Stimulated activated CD8-positive, alpha-beta memory T cell treated with anti-CD3 and anti-CD28 coated beads, Interleukin-7, amount 100 ng/mL, for 4 hours (primary cell): Measurements from ENCODE around the gene SRC.

ENCODE experiments used
- DNase-seq, 2 donors: peaks; one replicate each; pipeline ENCODE4 v3.0.0-alpha.2; 2020; ENCODE audit warnings: low read depth in 2 of 2

SRC gene

DNA sequence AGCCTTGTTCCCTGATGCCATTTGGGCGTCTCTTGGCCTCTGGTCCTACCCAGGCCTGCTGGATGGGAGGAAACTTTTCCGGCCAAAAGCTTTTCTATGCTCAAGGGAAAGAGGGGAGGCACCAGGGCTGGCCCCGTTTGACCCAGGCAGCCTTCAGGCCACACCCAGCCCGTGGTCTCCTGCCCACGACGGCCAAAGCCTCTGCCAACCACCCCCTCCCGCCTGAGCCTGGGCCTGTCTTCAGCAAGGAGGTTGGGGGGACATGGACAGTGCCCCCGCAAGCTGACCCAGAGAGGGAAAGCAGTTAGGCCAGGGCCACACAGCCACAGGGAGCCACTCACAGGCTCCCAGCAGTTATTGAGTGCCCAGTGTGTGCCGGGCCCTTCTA lies 49.5 kb downstream of the SRC start:
- no peak for DNase-seq

DNA sequence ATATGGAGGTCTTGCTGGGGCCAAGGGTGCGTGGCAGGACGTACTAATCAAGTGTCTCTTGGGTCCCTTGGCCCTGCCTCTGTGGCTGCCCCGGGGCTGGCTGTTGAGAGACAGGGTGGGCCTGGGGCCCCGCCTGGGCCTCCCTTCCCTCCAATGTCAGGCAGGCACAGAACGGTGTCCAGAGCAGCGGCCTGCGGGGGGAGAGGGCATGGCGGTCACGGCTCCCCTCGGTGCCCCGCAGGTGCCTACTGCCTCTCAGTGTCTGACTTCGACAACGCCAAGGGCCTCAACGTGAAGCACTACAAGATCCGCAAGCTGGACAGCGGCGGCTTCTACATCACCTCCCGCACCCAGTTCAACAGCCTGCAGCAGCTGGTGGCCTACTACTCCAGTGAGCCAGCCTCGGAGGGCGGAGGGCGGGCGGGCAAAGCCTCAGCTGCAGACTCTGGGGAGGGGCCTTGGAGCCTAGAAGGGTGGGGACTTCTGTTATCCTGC lies 50.0 kb downstream of the SRC start:
- no peak for DNase-seq

DNA sequence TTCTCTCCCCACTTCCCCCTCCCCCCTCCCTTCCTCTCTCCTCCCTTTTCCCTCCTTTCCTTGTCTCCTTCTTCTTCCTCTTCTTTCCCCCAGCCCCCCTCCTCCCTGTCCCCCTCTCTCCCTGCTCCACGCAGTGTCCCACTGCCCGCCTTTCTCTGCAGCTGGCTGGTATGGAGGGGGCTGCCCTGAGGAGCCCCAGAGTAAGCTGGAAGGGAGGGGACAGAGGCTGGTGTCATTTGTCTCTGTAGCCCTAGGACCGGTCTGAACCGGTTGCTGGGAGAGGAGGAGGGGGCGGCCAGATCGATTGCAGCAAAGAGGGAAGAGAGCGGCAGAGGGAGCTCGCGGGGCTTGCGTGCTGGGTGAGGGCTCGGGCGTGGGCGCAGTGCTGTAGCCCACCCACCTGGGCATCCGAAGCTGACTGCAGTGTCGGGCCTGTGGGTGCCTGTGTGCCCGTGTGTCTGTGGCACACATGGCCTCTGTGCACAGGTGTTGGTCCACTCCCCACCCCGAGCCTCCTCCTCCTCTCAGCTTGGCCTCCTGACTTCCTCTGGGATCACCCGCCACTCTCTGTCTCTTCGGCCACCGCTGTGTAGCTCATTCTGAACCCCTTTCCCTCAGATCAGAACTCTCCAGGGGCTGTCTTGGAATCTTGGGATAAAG lies 50.6 kb downstream of the SRC start:
- DNase-seq: no peak

DNA sequence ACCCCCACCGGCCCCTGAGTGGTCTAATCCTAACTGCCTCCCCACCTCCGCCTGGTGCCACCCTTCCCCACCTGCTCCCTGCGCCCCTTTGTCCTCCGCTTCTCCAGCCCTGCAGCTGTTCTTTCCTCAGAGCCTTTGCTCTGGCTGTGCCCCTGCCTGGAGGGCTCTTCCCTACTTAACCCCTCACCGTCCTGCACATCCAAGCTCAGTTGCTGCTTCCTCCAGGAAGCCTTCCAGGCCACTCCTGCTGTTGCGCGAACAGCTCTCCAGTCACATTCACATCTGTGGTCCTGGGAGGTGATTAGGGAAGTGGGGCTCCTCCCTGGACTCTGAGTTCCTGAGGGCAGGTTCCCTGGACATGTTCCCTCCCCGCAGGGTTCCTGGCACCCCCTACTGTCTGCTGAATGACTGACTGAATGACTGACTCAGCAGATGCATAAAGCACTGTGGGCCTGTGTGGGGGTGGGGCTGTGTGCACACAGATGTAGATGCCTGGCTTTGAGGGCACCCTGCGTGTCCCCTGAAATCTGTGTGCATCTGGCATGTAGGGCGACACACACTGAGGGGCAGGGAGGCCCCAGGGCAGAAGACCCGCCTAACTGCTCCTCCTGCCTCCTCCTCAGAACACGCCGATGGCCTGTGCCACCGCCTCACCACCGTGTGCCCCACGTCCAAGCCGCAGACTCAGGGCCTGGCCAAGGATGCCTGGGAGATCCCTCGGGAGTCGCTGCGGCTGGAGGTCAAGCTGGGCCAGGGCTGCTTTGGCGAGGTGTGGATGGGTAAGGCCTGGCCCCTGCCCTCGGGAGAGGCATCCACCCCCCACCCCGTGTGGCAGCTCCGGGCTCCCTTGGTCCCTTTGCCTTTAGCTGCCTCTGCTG lies 51.4 kb downstream of the SRC start:
- DNase-seq: no peak

DNA sequence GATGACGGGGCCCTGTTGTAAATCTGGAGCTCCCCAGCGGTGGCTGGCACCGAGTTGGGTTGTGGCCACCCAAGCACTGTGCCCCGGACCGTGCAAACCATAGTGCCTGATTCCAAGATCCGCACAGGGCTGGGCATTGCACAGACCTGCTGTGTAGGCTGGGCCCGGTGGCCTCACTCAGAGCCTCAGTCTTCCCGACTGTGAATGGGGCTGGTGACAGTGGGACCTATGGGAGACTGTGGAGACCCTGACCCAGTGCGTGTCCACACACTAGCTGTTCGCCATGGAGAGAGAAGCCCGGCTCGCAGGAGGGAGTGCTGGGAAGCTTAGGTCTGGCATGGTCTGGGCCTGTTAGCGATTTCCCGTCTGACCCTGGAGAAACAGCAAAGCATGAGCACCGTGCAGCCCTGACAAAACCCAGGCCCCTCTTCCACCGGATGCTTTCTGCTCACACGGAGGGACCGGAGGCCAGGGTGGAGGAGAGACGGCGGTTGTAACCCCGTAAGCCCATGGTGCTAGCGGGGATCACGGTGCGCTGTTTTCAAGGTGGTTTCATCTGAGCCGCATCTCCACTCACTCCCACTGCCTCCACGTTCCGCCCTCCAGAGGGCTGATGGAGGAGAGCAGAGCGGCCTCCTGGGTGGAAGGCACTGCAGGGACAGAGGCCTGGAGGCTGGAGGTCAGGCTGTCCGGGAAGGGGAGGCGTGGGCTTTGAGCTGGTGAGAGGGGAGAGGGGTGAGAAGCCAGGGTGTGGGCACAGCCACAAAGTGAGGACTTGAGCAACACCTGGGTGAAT lies 52.2 kb downstream of the SRC start:
- DNase-seq: no peak

DNA sequence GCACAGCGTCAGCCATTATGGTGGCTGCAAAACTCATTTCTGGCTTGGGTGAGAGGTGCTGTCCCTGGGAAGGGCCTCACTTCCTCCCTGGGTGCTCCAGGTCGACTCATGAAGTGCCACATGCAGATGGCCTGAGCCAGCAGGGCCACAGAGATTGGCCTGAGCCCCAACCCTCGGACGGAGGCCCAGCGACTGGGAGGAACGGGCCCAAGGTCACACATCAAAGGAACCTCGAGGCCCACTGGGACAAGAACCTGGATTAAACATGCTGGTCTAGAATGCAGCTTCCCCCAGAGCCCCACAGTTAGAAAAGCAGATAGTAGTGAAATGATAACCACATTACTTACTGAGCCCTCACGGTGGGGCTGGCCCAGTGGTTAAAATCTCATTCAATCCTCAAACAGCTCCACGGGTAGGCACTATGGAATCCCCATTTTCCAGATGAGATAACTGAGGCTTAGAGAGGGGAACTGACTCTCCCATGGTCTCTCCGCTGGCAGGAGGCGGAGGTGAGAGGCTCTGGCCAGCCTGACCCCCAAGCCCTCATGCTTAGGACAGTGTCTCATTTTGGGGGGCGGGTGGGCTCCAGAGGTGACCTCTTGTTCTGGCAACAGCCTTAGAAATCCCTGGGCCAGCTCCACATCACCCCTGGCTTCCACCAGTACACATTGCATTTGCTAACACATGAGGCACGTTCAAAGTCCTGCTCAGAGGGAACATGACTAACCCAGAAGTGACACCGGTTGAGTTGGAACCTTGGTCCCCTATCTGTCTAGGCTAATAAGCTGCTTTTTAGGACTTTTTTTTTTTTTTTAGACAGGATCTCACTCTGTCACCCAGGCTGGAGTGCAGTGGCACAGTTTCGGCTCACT lies 53.0 kb downstream of the SRC start:
- DNase-seq: no peak

DNA sequence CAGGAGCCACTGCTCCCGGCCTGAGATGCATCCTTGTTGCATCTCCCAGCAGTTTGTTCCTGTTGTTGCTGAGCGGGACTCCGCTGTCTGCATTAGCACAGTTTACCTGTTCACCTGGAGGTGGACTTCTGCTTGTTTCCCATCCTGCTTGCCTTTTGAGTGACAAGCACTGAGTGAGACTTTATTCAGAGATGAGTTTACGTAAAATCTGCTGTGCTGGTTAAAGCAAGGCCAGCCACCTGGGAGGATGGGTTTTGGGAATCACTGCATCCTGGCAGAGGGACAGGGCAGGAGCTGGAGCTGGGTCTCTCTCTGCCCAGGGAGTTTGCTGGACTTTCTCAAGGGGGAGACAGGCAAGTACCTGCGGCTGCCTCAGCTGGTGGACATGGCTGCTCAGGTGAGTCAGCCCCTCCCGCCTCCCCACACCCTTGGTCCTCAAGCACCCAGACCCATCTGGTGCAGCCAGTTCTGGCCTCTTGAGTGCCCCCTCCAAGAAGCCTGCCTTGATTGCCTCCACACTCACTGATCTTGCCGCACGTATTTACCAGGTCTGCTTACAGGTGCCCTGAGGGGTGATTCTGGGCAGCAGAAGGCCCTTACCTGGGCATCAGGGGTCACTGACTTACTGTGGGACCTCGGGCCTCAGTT lies 55.5 kb downstream of the SRC start:
- DNase-seq: no peak

DNA sequence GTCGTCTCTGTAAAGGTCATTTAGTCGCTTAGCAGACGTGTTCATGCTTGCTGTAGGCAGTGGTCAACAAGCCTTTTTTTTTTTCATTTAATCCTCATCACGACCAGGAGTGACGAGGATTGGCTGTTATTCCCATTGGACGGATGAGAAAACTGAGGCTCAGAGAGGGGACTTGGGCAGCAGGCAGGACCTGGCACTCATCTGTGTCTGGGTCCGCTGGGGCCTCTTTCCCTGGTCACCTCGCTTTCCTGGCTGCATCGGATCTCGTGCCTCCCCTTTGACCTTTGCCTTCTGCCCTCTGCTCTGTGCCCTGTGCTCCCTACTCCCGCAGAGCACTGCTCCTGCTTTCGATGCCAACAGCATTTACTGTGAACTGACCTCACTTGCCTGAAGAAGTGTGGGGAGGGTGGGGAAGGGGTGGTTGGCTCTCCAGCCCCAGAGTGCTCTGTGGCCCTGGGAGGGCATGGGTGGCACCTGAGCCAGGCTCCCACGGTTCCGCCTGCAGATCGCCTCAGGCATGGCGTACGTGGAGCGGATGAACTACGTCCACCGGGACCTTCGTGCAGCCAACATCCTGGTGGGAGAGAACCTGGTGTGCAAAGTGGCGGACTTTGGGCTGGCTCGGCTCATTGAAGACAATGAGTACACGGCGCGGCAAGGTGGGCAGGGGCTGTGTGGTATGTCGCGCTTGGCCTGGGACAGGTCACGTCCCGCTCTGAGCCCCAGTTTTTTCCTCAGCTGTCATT lies 56.2 kb downstream of the SRC start:
- no peak for DNase-seq

DNA sequence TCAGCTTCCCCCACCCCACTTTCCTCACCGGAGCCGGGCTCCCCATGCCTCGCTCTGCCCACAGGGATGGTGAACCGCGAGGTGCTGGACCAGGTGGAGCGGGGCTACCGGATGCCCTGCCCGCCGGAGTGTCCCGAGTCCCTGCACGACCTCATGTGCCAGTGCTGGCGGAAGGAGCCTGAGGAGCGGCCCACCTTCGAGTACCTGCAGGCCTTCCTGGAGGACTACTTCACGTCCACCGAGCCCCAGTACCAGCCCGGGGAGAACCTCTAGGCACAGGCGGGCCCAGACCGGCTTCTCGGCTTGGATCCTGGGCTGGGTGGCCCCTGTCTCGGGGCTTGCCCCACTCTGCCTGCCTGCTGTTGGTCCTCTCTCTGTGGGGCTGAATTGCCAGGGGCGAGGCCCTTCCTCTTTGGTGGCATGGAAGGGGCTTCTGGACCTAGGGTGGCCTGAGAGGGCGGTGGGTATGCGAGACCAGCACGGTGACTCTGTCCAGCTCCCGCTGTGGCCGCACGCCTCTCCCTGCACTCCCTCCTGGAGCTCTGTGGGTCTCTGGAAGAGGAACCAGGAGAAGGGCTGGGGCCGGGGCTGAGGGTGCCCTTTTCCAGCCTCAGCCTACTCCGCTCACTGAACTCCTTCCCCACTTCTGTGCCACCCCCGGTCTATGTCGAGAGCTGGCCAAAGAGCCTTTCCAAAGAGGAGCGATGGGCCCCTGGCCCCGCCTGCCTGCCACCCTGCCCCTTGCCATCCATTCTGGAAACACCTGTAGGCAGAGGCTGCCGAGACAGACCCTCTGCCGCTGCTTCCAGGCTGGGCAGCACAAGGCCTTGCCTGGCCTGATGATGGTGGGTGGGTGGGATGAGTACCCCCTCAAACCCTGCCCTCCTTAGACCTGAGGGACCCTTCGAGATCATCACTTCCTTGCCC lies 57.4 kb downstream of the SRC start:
- no peak for DNase-seq

DNA sequence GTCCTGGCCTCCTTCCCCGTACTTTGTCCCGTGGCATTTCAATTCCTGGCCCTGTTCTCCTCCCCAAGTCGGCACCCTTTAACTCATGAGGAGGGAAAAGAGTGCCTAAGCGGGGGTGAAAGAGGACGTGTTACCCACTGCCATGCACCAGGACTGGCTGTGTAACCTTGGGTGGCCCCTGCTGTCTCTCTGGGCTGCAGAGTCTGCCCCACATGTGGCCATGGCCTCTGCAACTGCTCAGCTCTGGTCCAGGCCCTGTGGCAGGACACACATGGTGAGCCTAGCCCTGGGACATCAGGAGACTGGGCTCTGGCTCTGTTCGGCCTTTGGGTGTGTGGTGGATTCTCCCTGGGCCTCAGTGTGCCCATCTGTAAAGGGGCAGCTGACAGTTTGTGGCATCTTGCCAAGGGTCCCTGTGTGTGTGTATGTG lies 58.5 kb downstream of the SRC start:
- DNase-seq: no peak

DNA sequence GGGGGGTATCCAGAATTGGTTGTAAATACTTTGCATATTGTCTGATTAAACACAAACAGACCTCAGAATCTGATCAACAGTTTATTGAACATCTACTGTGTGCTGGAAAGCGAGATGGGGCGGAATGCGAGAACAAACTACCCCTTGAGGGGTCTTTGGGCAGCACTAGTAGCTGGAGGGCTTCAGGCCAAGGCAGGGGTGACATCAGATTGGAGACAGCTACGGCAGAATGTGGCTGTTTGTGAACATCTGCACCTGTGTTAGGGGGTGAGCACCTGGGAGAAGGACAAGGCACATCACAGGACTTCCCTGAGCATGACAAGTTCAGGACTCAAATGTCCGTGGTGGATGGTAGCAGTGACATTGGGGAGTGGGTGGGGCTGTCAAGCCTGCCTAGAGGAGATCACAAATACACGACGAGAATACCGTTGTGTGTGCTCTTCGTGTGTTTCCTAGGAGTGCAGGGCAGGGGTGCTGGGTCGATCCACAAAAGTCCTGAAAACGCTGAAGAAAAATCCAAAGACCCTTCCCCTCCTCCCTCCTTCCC lies 59.5 kb downstream of the SRC start:
- DNase-seq: no peak

DNA sequence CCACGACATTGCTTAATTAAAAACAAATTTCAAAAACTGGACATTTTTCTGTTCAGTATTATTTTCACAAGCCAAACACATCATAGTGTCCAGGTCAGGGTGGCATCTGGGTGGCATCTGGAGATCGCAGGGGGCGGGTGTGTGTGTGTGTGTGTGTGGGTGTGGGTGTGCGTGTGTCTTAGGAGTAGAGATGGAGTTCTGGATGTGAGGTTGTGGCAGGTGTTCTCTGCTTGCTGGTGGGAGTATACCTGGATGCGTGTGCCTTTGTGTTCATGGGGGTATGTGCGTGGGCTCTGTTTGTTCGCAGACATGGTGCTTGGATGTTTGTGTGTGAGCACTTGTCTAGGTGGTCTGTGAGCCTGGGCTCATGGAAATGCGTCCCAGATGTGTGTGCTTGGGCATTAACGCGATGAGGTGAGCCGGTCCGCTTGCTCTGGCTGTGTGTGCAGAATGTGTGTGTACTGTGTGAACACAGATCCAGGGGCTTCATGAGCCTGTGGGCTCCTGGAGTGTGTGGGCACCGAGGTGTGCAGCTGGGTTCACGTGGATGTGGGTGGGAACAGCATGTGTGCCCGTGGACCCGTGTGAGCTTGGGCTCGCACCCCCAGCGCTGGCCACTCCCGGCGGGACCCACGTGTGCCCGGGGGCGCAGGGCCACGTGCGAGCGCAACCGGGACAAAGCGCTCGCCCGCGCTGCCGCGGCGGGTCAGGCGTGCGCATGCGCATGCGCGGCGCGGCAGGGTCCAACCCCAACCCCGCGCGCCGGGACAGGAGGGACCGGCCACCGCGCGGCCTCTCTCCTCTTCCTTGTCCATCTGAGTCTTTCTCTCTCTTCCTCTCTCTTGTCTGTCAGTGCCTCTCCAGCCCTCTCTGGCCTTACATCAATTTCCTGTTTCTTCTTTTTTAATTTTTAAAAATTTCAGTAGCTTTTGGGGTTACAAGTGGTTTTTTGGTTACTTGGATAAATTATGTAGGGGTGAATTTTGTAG lies 60.4 kb downstream of the SRC start:
- DNase-seq: peak in 1 of 2 donors; percentile 18

DNA sequence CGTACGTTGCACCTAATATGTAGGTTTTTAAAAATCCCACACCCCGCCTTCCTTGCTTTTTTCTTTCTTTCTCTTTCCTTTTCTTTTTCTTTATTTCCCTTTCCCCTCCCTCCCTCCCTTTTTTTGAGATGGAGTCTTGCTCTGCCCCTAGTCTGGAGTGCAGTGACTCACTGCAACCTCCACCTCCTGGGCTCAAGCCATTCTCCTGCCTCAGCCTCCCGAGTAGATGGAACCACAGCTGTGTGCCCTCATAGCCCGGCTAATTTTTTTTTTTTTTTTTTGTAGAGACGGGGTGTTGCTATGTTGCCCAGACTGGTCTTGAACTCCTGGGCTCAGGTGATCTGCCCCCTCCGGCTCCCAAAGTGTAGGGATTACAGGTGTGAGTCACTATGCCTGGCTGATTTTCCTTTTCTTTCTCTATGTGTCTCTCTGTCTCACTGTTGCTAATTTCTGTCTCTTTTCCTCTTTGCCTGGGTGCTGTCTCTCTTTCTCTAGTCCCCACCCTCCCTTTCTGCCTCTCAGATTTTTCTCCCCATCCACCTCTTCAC lies 61.2 kb downstream of the SRC start:
- no peak for DNase-seq

DNA sequence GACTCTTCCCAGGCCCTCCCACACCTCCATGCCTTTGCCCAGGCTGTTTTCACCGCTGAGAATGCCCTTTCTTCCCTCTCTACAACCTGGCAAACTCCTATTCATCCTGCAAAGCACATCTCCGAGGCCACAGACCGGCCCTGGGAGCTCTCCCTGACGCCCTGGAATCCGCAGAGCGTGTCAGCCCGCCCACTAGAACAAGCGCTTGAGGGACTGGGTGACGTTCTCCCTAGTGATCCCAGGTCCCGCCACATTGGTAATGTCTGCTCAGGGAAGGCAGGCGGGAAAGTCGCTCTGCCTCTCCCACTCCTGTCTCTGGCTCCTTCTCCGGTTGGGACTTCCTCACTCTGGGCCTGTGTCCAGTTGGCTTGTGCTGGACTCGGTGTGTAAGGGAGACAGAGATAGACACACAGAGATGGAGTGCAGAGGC lies 61.6 kb downstream of the SRC start:
- DNase-seq: no peak

DNA sequence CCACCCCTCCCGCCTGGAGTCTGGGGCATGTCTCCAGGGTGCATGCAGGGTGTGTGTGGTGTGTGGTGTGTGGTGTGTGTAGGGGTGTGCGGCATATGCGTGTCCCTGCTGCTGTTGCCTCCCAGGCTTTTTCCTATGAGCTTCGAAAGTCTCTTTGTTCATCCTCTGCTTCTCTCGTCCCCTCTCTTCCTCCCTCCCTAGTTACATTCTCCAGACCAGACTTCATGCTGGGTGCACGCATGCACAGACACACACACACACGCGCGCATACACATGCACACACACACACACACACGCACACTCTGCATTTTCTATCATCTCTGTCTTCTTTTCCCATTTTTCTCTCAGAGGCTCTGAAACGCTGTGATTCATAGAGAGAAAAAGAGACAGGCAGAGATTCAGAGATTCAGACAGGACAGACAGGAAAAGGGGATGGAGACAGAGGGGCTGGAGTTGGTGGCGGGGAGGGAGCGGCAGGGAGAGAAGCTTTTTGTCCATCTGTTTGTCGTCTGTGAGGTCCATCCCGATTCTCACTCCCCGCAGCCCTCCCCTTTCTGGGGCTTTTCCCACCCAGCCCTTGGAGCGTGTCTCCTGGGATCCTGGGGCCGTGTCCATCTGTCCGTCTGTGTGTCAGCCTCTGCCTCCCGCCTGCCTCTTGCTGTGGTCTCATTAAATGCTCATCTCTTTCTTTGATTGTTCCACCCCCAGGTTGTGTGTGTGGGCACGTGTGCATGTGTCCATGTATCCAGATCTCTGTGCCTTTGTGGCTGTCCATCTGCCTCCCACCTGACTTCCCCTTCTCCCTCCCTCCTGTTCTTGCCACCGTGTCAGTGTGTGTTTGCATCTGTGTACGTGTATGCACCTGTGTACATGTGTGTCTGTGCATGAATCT lies 62.6 kb downstream of the SRC start:
- no peak for DNase-seq
